Fibroblast of skin of abdomen (primary cell): ENCODE data around the gene RNF157.
"Not testable (repeated sequence)": the region's sequence is repeated elsewhere in the genome, so short reads cannot be mapped to it uniquely, and the experiment has no call there.

Source experiments
- DNase-seq: peaks from one replicate; pipeline ENCODE4 v3.0.0-alpha.2; 2013

Gene RNF157

GRCh38 chr17:76233588-76234353 is 6.5 kb downstream of the RNF157 start:
- DNase-seq, result no peak

GRCh38 chr17:76232342-76232741 is 8.0 kb downstream of the RNF157 start:
- DNase-seq, result peak; percentile 92

GRCh38 chr17:76226749-76227148 is 13.5 kb downstream of the RNF157 start:
- not testable (repeated sequence) for DNase-seq

- DNase-seq, result not testable (repeated sequence)
Measured at GRCh38 chr17:76225373-76226086, 14.8 kb downstream of the RNF157 start.

- DNase-seq, result no peak
Measured at GRCh38 chr17:76223802-76224201, 16.5 kb downstream of the RNF157 start.

GRCh38 chr17:76219670-76220383 is 20.5 kb downstream of the RNF157 start:
- no peak for DNase-seq

GRCh38 chr17:76217081-76217480 is 23.2 kb downstream of the RNF157 start:
- DNase-seq, result no peak

GRCh38 chr17:76213491-76213890 is 26.8 kb downstream of the RNF157 start:
- no peak for DNase-seq

- no peak for DNase-seq
Measured at GRCh38 chr17:76208120-76208519, 32.2 kb downstream of the RNF157 start.

GRCh38 chr17:76207275-76208059 is 32.8 kb downstream of the RNF157 start:
- DNase-seq, result no peak

GRCh38 chr17:76205542-76206144 is 34.6 kb downstream of the RNF157 start:
- not testable (repeated sequence) for DNase-seq

GRCh38 chr17:76204277-76204676 is 36.0 kb downstream of the RNF157 start:
- DNase-seq, result peak; percentile 76

GRCh38 chr17:76200354-76200753 is 39.9 kb downstream of the RNF157 start:
- DNase-seq, result no peak

GRCh38 chr17:76199469-76199868 is 40.8 kb downstream of the RNF157 start:
- no peak for DNase-seq

GRCh38 chr17:76198702-76199101 is 41.6 kb downstream of the RNF157 start:
- DNase-seq, result no peak

- DNase-seq, result no peak
Measured at GRCh38 chr17:76197911-76198310, 42.4 kb downstream of the RNF157 start.

- DNase-seq, result no peak
Measured at GRCh38 chr17:76196675-76197074, 43.6 kb downstream of the RNF157 start.

- DNase-seq, result no peak
Measured at GRCh38 chr17:76195281-76196096, 44.8 kb downstream of the RNF157 start.

GRCh38 chr17:76193591-76193990 is 46.7 kb downstream of the RNF157 start:
- DNase-seq, result no peak

GRCh38 chr17:76191896-76192295 is 48.4 kb downstream of the RNF157 start:
- DNase-seq, result no peak

GRCh38 chr17:76189741-76190140 is 50.6 kb downstream of the RNF157 start:
- DNase-seq, result no peak
